ENCODE data around the gene POU2F2.

Gene POU2F2

DNA sequence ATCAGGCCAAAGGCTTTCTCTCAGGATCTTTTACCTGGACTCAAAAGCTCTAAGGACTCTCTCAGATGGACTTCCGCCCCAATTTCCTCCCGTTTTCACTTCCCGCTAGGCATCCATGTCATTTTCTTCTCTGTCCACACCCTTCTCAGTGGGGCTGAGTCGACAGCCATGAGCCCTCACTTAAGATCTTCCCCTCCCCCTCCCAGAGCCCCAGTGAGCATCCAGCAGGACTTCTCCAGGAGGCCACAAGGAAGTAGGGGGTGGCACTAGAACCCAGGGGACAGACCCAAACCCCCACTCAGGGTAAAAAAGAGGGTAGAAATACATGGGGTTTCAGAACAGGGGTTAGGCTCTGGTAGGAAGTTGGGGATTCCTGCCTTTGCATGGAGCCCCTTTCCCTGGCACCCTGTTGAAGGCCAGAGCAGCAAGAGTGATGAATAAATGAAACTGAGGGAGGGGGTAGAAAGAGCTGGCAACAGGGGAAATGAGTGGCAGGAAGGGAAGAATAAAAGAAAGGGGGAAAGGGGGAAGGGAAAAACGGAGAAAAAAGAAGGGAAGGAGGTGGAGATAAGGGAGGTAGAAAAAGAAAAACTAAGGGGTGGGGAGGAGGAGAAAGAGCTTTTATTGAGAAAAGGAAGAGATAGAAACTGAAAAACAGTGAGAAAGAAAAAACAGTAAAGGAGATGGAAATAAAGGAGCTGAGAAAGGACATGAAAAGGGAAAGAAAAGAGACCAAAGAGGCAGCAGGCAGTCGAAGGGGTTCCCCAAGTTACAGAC lies 42.9 kb upstream of the POU2F2 start:
- no peak overlapping the region for H3K4me3 ChIP-seq (replicated peaks; ENCODE audit: low read depth, low read length)
- TF ChIP-seq, protein P1, sequence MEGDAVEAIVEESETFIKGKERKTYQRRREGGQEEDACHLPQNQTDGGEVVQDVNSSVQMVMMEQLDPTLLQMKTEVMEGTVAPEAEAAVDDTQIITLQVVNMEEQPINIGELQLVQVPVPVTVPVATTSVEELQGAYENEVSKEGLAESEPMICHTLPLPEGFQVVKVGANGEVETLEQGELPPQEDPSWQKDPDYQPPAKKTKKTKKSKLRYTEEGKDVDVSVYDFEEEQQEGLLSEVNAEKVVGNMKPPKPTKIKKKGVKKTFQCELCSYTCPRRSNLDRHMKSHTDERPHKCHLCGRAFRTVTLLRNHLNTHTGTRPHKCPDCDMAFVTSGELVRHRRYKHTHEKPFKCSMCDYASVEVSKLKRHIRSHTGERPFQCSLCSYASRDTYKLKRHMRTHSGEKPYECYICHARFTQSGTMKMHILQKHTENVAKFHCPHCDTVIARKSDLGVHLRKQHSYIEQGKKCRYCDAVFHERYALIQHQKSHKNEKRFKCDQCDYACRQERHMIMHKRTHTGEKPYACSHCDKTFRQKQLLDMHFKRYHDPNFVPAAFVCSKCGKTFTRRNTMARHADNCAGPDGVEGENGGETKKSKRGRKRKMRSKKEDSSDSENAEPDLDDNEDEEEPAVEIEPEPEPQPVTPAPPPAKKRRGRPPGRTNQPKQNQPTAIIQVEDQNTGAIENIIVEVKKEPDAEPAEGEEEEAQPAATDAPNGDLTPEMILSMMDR (IDR thresholded peaks at IDR 0.05; ENCODE audit: low read length, missing control alignments) = no peak
- no peak for DNase-seq (ENCODE audit: low read depth)

DNA sequence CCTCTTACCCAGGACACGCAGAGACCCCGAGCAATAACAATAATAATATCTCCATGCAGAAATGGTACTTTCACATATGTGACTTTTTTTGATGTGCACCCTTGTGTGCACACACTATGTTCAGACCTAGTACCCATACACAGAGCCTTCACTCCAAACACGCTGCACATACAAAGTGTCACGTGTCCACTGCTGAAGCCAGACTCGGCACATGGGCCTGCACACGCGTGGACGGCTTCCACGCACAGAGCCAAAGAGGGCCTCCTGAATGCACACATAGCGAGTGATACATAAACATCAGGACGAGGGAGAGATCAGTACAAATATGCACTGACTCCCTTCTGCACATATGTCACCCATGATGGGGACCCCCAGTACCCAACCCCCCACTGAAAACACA lies 41.9 kb upstream of the POU2F2 start:
- H3K4me3 ChIP-seq (replicated peaks; ENCODE audit: low read depth, low read length) = no peak overlapping the region
- TF ChIP-seq, protein P1 (IDR thresholded peaks at IDR 0.05; ENCODE audit: low read length, missing control alignments) = no peak
- no peak for DNase-seq (ENCODE audit: low read depth)

DNA sequence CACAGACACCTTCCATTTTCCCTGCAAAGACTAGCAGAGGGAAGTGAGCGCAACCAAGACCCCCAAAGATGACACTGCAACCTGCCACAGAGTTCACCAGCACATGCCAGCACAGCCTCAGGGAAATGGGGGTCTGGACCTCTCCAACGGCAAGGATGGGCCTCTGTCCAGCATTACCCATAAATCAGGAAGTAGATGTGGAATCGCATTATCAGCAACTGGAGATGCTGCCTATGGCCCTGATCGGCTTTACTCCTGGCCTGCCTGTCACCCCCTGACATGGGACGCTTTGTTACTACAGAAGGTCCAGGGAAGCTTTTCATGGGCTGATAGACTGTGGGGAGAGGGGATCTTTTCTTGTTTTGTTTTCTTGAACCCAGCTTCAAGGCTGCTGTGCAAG lies 41.4 kb upstream of the POU2F2 start:
- no peak for DNase-seq (ENCODE audit: low read depth)

DNA sequence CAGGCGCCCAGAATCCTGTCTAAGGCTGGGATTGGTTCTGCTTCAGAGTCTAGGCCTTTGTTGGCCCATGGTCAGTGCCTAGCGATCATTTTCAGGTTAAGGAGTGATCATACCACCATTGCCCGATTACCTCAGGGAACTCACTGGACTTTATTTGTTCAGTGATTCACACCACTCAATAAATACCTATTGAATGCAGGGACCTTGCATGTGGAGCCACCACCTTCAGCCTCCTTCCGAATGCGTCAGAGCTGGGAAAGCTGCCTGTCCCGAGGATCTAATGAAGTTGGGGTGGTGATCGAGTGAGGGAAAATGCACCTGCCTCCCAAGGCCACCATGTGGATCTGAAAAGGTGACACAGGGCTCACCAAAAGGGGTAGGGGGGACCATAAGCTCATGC lies 40.0 kb upstream of the POU2F2 start:
- H3K4me3 ChIP-seq (replicated peaks; ENCODE audit: low read depth, low read length) = no peak overlapping the region
- TF ChIP-seq, protein P1 (IDR thresholded peaks at IDR 0.05; ENCODE audit: low read length, missing control alignments) = no peak
- no peak for DNase-seq (ENCODE audit: low read depth)

More for the DNA sequence above, 41.4 kb upstream of the POU2F2 start:
- H3K4me3 ChIP-seq (replicated peaks; ENCODE audit: low read depth, low read length) = no peak overlapping the region
- TF ChIP-seq, protein P1 (IDR thresholded peaks at IDR 0.05; ENCODE audit: low read length, missing control alignments) = no peak

DNA sequence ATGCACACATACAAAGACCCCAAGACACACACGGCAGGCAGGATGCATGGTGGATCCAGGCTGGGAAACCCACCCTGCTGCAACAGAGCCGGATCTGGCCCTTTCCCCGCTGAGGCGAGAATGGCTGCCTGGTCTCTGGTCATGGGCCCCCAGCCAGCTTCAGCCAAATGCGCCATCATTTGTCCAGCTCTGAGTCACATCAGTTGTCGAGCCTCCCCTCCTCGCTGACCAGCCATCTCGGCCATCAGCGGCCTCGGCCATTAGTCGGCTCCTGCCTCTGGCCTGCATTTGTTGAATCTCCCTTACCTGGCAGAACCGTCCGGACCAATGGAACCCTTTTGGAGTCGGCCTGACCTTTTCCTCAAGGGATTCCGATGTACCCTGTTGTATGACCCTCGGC lies 38.5 kb upstream of the POU2F2 start:
- H3K4me3 ChIP-seq (replicated peaks; ENCODE audit: low read depth, low read length) = no peak overlapping the region
- no peak for DNase-seq (ENCODE audit: low read depth)
- TF ChIP-seq, protein P1 (IDR thresholded peaks at IDR 0.05; ENCODE audit: low read length, missing control alignments) = no peak

DNA sequence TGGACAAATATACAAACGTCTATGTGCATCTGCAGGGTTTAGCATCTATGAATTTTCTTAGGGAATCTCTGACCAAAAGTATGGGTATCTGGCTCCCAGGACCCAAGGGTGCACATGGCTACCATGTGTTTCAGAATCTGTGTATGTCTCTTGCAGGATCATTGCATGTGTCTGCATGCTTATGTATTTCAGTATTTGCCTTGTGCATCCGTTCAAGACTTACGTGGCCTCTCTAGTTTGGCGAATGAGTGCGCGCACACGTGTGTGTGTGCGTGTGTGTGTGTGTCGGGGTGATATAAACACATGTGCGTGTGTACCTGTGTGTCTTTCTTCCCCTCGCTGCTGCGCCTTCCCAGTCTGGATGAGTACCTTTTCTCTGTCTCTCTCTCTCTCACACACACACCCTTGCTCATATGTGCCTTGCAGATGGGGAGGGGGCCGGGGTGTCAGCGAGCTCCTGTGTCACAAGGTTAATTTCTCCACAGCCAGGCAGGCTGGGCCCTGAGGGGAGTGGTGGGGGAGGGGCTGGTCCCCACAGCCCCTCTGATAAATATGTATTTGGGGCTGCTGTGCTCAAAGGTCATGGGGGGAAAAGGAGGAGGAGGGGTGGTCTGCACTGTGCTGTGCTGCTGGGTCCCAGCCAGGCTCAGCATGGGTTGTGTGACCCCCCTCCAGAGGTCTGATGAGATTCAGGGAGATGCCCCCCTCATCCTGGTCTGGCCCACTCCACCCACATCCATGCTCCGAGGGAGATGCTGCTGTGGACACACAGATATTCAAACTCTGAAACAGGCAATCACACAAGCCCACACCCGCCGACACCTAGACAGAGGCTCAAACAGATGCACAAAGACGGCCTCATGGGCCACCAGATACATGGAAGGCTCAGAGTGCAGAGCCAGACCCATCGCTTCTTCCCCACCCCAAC lies 37.5 kb upstream of the POU2F2 start:
- DNase-seq (ENCODE audit: low read depth) = no peak
- TF ChIP-seq, protein P1 (IDR thresholded peaks at IDR 0.05; ENCODE audit: low read length, missing control alignments) = no peak
- no peak overlapping the region for H3K4me3 ChIP-seq (replicated peaks; ENCODE audit: low read depth, low read length)
